Neural cell (in vitro differentiated cells): ENCODE measurements around the gene OR1K1.

Source experiments
- MXI1 ChIP-seq: fragments of 450-650 bp; conservative IDR thresholded peaks from 2 replicates; pipeline ENCODE4 v1.6.1; 2014; ENCODE audit warnings: antibody characterized with exemption, mild to moderate bottlenecking; ENCODE audit not compliant: poor library complexity, severe bottlenecking
- POLR2AphosphoS5 ChIP-seq: IDR thresholded peaks from 2 replicates; pipeline ENCODE4 v1.6.1; 2012
- TF ChIP-seq, protein P1 (sequence below): fragments of 450-650 bp; IDR thresholded peaks from 2 replicates; pipeline ENCODE4 v1.5.1; 2014; ENCODE audit warnings: antibody characterized with exemption, mild to moderate bottlenecking, moderate library complexity; ENCODE audit not compliant: poor library complexity, severe bottlenecking
- TF ChIP-seq, protein P2 (sequence below): IDR thresholded peaks from 2 replicates; pipeline ENCODE4 v1.6.1; 2012; ENCODE audit warnings: borderline replicate concordance

DNA sequence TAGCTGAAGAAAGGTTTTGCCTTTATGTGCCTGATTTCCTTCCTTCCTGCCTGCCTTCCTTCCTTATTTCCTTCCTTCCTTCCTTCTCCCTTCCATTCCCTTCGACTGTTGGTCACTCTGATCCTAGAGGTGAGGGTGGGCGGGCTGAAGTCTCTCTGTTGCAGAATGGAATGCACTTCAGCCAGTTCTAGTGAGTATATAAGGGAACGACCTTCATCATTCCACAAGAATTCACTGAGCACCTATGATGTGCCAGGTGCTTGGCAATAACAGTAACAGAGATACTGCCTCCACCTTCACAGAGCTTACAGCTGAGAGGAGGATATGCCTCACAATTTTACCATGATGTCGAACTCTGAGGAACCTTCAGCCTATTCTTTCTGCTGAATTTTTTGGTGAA lies 19.9 kb upstream of the OR1K1 start:
- no peak for TF ChIP-seq MXI1
- TF ChIP-seq, protein P1, sequence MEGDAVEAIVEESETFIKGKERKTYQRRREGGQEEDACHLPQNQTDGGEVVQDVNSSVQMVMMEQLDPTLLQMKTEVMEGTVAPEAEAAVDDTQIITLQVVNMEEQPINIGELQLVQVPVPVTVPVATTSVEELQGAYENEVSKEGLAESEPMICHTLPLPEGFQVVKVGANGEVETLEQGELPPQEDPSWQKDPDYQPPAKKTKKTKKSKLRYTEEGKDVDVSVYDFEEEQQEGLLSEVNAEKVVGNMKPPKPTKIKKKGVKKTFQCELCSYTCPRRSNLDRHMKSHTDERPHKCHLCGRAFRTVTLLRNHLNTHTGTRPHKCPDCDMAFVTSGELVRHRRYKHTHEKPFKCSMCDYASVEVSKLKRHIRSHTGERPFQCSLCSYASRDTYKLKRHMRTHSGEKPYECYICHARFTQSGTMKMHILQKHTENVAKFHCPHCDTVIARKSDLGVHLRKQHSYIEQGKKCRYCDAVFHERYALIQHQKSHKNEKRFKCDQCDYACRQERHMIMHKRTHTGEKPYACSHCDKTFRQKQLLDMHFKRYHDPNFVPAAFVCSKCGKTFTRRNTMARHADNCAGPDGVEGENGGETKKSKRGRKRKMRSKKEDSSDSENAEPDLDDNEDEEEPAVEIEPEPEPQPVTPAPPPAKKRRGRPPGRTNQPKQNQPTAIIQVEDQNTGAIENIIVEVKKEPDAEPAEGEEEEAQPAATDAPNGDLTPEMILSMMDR, result no peak
- TF ChIP-seq POLR2AphosphoS5, result no peak
- TF ChIP-seq, protein P2, sequence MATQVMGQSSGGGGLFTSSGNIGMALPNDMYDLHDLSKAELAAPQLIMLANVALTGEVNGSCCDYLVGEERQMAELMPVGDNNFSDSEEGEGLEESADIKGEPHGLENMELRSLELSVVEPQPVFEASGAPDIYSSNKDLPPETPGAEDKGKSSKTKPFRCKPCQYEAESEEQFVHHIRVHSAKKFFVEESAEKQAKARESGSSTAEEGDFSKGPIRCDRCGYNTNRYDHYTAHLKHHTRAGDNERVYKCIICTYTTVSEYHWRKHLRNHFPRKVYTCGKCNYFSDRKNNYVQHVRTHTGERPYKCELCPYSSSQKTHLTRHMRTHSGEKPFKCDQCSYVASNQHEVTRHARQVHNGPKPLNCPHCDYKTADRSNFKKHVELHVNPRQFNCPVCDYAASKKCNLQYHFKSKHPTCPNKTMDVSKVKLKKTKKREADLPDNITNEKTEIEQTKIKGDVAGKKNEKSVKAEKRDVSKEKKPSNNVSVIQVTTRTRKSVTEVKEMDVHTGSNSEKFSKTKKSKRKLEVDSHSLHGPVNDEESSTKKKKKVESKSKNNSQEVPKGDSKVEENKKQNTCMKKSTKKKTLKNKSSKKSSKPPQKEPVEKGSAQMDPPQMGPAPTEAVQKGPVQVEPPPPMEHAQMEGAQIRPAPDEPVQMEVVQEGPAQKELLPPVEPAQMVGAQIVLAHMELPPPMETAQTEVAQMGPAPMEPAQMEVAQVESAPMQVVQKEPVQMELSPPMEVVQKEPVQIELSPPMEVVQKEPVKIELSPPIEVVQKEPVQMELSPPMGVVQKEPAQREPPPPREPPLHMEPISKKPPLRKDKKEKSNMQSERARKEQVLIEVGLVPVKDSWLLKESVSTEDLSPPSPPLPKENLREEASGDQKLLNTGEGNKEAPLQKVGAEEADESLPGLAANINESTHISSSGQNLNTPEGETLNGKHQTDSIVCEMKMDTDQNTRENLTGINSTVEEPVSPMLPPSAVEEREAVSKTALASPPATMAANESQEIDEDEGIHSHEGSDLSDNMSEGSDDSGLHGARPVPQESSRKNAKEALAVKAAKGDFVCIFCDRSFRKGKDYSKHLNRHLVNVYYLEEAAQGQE, result no peak
